Stimulated activated memory B cell treated with anti-CD40 and anti-IgM and Interleukin-4, amounts not matched to agents 10 μg/mL and 1 μg/mL and 100 μg/mL, for 72 hours (primary cell): ENCODE results near the gene TNFRSF25.
A peak's percentile ranks its signal among the peaks of the same experiment; 100 is the strongest.
"Not testable (repeated sequence)": the region's sequence is repeated elsewhere in the genome, so short reads cannot be mapped to it uniquely, and the experiment has no call there.

Source experiments
- ATAC-seq: fragments of 150-1000 bp; cut with Tn5 transposase; 2 replicates; pipeline ENCODE4 v1.10.0; 2021
- H3K27ac Mint-ChIP-seq: one replicate; pipeline ENCODE4 v1.8.0; 2022; ENCODE audit warnings: mild to moderate bottlenecking, mixed read lengths
- H3K27me3 Mint-ChIP-seq: one replicate; pipeline ENCODE4 v1.8.0; 2022; ENCODE audit warnings: mixed read lengths
- H3K36me3 Mint-ChIP-seq: one replicate; pipeline ENCODE4 v1.8.0; 2022; ENCODE audit warnings: mixed read lengths
- H3K4me1 Mint-ChIP-seq: one replicate; pipeline ENCODE4 v1.8.0; 2022; ENCODE audit warnings: mixed read lengths
- H3K4me3 Mint-ChIP-seq: one replicate; pipeline ENCODE4 v1.8.0; 2022; ENCODE audit warnings: mild to moderate bottlenecking, moderate library complexity, mixed read lengths
- H3K9me3 Mint-ChIP-seq: one replicate; pipeline ENCODE4 v1.8.0; 2022; ENCODE audit warnings: mixed read lengths

TNFRSF25 gene

DNA sequence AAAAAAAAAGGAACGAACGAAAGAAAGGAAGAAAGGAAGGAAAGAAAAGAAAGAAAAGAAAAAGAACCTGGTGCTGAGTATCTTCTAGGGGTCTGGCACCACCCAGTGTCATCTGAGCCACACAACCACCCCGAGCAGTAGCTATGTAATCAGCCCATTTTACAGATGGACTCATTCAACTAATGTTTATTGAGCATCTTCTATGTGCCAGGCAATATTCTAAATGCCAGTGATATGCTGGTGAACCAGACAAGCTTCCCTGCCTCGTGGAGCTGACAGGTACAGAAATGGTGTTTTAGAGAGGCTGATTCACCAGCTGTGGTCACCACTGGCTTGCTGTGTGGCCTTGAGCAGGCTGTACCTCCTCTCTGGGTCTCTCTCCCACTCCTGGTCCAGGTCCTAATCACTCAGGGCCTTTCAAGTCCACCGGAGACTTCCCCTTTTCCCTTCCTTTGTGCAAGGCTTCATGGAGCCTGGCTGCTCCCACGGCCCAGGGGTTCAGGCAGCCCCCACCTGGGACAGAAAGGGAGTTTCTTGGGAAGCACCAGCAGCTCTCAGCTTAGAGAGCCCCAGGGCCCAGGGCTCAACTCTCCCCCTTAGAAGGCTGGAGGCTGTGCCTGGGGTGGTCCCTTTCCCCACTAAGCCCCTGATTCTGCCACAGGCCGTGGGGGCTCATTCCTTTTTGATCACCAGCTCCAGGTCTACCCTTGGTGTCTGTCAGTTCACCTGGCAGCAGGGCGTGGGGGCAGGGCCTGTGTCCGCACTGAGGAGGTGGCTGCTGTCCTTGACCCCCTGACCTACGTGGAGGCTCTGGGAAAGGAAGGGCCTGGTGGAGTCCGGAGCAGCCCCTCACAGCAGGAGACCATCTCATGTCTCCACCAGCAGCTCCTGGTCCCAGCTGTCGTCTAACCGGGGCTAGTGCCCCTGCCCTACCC, 34.1 kb downstream of the TNFRSF25 start:
- not testable (repeated sequence) for H3K36me3 Mint-ChIP-seq, H3K4me1 Mint-ChIP-seq, H3K9me3 Mint-ChIP-seq, H3K4me3 Mint-ChIP-seq, H3K27ac Mint-ChIP-seq
- peak; percentile 2 for ATAC-seq
- peaks cover 87% of the 10 kb centered on the region for H3K27me3 Mint-ChIP-seq

DNA sequence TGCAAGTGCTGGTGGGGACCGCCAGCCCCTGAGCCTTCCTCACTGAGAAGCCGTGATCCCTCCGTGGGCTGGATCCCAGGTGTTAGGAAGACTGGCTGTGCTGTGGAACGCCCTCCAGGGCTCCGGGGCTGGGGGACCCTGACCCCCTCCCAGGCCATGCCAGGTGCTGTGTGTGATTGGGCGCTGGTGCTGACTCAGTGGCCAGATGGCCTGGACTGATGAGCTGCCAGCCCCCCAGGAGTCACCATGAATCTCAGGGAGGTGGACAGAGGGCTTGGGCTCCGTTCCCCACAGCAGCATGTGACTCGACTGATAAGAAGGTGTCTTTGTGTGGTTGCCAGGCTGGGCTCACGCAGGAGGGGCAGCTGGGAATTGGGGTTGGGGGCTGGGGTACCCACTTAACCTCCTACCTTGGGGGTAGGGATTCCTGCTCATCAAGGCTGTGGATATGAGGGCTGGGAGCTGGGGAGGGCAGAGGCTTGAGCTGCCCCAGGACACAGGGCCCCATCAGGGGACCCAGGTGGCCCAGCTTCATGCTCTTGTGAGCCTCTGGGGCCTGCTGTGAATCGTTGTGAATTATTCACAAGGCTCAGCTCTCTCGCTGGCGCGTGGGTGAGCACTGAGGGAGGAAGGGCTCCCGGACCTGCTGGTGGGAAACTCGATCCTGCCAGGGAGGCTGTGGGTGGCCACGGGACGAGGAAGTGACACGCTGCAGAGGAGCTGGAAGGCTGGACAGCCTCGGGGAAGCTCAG, 36.1 kb downstream of the TNFRSF25 start:
- not testable (repeated sequence) for H3K4me3 Mint-ChIP-seq, H3K4me1 Mint-ChIP-seq, H3K9me3 Mint-ChIP-seq, H3K36me3 Mint-ChIP-seq, ATAC-seq, H3K27ac Mint-ChIP-seq
- H3K27me3 Mint-ChIP-seq, result peaks cover 88% of the 10 kb centered on the region

DNA sequence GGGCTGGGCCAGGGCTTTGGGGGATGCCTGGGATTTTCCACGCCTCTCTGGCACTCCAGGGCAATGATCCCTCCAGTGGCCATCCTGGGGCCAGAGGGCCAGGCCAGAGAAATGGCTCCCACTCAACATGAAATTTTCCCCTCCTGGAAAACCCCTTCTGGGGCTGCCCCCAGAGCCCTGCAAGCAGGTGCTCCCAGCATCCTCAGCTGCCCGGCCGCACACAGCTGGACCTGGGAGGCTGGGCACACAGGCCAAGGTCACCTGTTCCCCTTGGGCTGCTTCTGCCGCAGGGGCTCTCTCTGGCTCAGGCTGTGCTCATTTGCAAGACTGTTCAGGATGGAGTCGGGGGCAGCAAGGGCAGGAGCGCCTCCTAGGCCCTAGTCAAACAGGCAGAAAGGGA, 37.5 kb downstream of the TNFRSF25 start:
- ATAC-seq, H3K36me3 Mint-ChIP-seq, H3K9me3 Mint-ChIP-seq, H3K4me3 Mint-ChIP-seq, H3K27ac Mint-ChIP-seq: not testable (repeated sequence)
- H3K27me3 Mint-ChIP-seq, result peaks cover 87% of the 10 kb centered on the region
- peaks cover 11% of the 10 kb centered on the region for H3K4me1 Mint-ChIP-seq

DNA sequence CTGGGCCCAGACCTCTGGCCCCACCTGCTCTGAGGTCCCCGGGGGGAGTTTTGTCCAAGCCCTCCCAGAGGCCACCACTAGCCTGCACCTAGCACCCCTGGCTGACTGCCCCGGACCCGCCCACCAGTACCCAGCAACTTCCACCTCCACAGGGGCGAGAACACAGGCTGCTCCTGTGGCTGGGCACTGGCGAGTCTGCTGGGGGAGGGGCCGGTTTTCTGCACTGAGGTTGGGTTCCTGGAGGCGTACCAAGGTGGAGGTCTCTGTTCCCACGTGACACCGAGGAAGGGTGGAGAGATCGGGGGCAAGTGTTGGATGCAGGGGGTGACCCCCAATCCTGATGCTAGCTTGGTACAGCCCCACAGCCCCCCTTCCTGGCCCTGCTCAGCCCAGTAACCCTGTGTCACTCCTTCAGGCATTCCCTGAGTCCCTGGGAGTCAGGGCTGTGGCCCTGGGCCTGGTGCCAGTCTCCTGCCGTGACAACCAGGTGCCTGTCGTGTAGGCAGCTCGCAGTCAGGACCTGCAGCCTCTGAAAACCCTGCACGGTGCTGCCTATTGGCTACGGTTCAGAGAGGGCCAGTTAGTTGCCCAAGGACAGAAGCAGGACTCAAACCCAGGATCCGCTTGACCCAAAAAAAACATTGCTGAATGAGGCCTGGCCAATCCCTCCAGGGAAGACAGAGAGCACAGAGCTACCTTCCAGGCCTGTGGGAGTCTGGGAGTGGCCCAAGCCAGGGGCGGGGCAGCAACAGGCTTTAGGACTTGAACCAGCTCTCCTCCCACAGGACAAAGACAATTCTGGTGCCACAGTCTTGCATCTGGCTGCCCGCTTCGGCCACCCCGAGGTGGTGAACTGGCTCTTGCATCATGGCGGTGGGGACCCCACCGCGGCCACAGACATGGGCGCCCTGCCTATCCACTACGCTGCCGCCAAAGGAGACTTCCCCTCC, 38.3 kb downstream of the TNFRSF25 start:
- Mint-ChIP-seq H3K4me1 (peaks cover 11% of the 10 kb centered on the region), H3K27ac (no peak overlapping the region), H3K27me3 (peaks cover 87% of the 10 kb centered on the region), H3K9me3 (no peaks in the 10 kb centered on the region), H3K4me3 (no peak overlapping the region), H3K36me3 (no peaks in the 10 kb centered on the region)
- ATAC-seq, result no peak

DNA sequence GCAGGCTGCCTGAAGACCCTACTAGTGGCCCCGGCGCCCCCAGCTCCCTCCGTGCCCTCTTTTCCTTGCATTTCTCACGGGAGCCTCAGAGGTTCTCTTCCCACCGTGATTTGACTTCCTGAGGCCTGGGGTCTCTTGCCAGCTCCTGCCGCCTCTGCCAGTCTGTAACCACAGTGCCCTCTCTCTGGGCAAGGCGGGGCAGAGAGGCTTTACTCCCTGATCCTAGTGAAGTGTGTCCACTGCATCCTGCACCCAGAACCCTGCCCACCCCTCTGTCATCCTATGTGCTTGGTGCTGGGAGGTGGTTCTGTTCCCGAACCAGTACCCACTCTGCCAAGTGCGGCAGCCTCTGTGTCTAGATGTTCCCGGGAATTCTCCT, 39.0 kb downstream of the TNFRSF25 start:
- peaks cover 88% of the 10 kb centered on the region for H3K27me3 Mint-ChIP-seq
- no peaks in the 10 kb centered on the region for H3K9me3 Mint-ChIP-seq
- no peak overlapping the region for H3K27ac Mint-ChIP-seq
- peaks cover 11% of the 10 kb centered on the region for H3K4me1 Mint-ChIP-seq
- no peak for ATAC-seq
- H3K36me3 Mint-ChIP-seq, result no peaks in the 10 kb centered on the region
- no peak overlapping the region for H3K4me3 Mint-ChIP-seq

DNA sequence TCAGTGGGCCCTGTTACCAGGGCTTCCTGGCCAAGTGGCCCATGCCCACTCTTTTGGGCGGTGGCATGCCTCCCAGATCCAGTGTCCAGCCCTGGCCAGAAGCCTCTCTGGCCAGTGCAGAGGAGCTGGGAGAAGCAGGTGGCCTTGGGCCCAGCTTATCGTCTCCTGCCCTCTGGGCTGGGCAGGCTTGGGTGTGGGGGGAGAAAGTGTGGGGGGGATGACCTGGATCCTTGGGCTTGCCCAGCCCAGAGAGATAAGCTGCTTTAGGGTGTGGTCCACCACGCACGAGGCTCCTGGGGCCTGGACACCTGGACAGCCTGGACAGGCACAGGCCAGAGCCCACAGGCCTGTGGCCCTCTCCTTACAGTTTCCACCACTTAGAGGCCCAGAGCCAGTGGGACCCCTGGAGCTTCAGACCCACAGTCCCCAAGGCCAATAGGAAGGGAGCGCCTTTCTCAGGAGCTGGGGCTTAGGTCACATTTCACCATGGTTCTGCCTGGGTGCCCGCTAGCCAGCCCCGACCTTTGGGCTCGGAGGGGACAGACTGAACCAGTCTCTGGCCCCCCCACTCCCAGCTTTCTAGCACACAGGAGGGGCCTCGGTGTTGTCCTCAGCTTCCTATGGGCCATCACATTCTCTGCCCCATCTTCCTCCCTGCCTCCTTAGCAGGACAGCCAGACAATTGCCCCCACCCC, 39.5 kb downstream of the TNFRSF25 start:
- H3K4me3 Mint-ChIP-seq, result no peak overlapping the region
- H3K9me3 Mint-ChIP-seq, result no peaks in the 10 kb centered on the region
- H3K4me1 Mint-ChIP-seq, result peaks cover 11% of the 10 kb centered on the region
- no peak for ATAC-seq
- H3K27me3 Mint-ChIP-seq, result peaks cover 92% of the 10 kb centered on the region
- no peaks in the 10 kb centered on the region for H3K36me3 Mint-ChIP-seq
- no peak overlapping the region for H3K27ac Mint-ChIP-seq

DNA sequence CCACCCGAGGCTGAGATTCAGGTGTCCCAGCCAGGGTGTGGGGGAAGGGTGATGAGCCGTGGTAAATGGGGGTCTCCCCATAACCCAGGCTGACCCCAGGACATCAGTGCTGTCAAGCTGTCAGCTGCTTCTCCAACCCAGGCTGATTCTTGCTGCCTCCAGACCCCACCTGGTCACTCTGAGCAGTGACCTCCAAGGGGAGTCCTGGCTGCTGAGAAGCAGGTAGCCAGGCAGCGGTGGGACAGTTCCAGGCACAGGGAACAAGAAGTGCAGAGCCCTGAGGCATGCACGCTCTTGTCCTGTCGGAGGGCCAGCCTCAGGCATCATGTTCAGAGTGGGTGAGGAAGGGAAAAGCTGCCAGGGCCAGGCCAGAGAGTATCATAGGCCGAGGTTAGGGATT, 40.3 kb downstream of the TNFRSF25 start:
- H3K4me1 Mint-ChIP-seq, result peaks cover 11% of the 10 kb centered on the region
- H3K27ac Mint-ChIP-seq, result no peak overlapping the region
- no peaks in the 10 kb centered on the region for H3K9me3 Mint-ChIP-seq
- peaks cover 92% of the 10 kb centered on the region for H3K27me3 Mint-ChIP-seq
- H3K4me3 Mint-ChIP-seq, result no peak overlapping the region
- ATAC-seq, result no peak
- H3K36me3 Mint-ChIP-seq, result no peaks in the 10 kb centered on the region

DNA sequence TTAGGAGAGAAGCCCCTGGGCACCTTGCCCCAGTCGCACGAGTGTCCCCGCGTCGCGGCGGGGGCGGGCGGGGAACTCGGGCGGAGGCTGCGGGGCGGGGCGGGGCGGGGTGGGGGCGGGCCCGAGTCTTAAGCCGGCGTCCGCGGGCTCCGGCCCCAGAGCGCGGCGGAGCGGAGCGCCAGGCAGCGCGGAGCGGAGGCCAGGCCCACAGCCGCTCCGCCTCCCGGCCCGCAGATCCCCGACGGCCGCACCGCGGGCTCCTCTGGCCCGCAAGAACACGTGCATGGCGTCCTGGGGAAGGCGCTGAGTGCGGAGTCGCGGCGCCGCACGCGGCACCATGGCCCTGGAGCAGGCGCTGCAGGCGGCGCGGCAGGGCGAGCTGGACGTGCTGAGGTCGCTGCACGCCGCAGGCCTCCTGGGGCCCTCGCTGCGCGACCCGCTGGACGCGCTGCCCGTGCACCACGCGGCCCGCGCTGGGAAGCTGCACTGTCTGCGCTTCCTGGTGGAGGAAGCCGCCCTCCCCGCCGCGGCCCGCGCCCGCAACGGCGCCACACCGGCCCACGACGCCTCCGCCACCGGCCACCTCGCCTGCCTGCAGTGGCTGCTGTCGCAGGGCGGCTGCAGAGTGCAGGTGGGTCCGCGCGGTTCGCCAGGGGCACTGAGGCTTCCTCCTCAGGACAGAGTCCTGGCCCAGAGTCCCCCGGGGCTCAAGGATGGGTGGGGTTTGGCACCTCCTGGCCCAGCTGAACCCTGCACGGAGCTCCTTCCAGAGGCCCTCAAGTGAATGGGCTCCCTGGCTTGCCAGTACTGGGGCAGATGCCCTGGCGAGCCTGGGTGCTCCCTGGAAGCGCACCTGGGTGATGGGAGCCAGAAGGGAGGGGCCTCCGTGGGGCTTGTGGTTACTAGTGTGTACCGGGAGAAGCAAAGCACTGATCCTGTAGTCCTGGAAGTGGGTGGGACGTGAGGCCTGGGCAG, 41.1 kb downstream of the TNFRSF25 start, which contains the start of gene ESPN:
TSS of gene ESPN (plus strand) at position 158 of the 975 bp plus-strand sequence. CDS start at position 338, 180 bp downstream.
- Mint-ChIP-seq H3K27ac (no peak within 1 kb of the TSS), H3K36me3 (no peaks in the 10 kb centered on the region), H3K27me3 (peaks cover 92% of the 10 kb centered on the region), H3K4me1 (peaks cover 11% of the 10 kb centered on the region), H3K4me3 (peak within 1 kb of the TSS; percentile 34), H3K9me3 (no peaks in the 10 kb centered on the region)
- no peak for ATAC-seq

DNA sequence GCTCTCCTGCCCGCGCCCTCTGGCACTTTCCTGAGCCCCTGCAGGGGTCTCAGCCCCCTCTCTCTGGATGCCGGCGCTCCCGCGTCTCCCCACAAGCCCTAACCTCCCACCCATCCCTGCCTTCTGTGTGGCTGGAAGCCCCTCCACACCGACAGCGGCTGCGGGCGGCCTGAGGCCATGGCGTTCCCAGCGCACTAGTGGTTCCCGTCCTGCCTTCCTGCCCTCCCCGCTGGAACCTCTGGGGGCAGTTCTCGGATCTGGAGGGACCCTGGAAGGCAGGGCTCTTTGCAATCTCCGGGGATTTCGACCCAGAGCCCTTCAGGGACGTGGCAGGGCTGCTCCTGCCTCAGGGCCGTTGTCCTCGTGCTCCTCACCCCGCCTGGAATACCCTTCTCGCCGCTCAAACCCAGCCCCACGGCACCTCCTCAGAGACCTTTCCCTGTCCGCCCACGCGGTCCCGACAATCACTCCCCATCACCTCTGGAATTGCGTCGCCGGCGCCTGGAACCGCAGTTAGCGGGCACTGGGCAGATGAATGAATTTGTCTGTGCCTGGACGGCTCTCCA, 41.9 kb downstream of the TNFRSF25 start:
- Mint-ChIP-seq H3K27ac (no peak overlapping the region), H3K9me3 (no peaks in the 10 kb centered on the region)
- no peak for ATAC-seq

DNA sequence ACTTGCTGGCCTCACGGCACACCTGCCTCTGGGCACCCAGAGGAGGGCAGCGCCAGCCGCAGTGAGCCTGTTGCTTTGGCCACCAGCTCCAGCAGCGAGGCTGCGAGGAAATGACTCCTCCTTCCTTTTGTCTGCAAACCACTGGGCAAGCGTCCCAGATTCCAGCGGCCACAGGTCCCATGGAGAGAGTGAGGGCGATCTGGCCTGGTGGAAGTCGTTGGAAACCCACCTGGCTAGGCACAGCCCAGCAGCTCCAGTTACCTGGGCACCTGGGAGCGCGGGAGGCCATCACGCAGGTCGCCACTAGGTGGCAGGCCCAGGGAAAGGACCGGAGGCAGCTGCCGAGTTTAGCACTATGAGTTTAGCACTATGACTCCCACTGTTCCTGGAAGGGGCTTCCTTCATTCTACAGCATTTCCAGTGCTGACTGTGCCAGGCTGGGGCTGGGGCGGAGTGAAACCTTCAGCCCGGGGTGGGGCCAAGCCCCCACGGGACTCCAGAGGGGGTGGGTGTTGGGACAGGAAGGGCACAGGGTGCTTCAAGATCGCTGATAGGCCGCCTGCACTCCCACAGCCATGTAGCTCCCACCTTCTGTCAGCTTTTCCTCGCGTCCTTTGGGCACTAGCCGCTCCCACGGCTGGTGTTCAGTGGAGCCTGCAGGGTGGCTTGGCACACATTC, 42.5 kb downstream of the TNFRSF25 start:
- H3K36me3 Mint-ChIP-seq, result no peaks in the 10 kb centered on the region
- H3K9me3 Mint-ChIP-seq, result no peaks in the 10 kb centered on the region
- no peak overlapping the region for H3K4me3 Mint-ChIP-seq
- no peak overlapping the region for H3K27ac Mint-ChIP-seq
- peak; percentile 64 for ATAC-seq
- peaks cover 84% of the 10 kb centered on the region for H3K27me3 Mint-ChIP-seq
- peaks cover 11% of the 10 kb centered on the region for H3K4me1 Mint-ChIP-seq

More for the DNA sequence above, 41.9 kb downstream of the TNFRSF25 start:
- peaks cover 89% of the 10 kb centered on the region for H3K27me3 Mint-ChIP-seq
- H3K36me3 Mint-ChIP-seq, result no peaks in the 10 kb centered on the region
- peak overlapping the region; percentile 34 for H3K4me3 Mint-ChIP-seq
- H3K4me1 Mint-ChIP-seq, result peaks cover 11% of the 10 kb centered on the region

DNA sequence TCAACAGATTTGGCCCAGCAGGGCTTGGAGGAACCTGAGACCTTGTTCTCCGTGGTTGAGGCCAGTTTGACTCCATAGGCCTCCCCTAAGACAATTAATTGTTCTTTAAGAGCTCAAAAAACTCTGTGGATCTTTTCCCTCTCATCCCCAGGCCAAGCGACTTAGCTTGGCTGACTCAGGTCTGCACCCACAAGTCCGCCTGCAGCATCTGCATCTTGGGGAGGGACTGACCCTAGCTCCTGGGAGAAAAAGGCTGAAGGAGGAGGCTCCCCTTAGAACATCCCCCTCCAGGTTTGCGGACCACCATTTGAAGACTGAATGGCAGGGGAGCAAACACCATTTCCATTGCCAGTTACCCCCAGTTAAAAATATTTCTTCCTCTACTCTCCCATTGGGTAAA, 44.7 kb downstream of the TNFRSF25 start:
- Mint-ChIP-seq H3K9me3 (no peaks in the 10 kb centered on the region), H3K4me3 (no peak overlapping the region), H3K27ac (no peak overlapping the region), H3K36me3 (no peaks in the 10 kb centered on the region), H3K27me3 (peaks cover 85% of the 10 kb centered on the region), H3K4me1 (peaks cover 11% of the 10 kb centered on the region)
- no peak for ATAC-seq

DNA sequence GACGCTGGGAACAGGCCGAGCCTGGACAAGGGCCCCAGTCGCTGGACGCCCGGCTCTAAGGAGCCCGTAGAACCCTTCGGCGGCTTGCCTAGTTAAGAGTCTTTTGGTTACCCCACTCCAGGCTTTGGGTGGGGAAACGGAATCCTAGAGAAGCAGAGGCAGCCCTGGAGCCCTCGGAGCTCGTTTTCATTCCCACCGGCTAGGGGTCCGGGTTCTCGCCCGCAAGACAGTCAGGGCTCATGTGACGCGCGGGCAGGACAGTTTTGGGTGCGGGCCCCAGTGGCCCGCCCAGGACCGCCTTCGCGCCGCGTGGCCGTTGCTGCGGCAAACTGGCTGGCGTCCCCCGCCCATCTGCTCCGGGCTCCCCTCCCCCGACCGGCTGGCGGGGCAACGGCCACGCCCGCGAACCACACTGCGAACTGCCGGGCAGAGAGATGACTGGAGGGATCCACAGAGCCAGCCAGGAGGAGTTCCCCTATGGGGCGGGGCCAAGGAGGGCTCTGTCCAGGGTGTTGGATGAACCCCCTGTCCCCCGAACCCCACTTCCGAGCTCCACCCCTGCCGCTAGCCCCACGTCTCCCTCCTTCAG, 45.4 kb downstream of the TNFRSF25 start:
- H3K36me3 Mint-ChIP-seq, result no peaks in the 10 kb centered on the region
- no peak overlapping the region for H3K4me3 Mint-ChIP-seq
- no peak overlapping the region for H3K27ac Mint-ChIP-seq
- ATAC-seq, result no peak
- H3K4me1 Mint-ChIP-seq, result peaks cover 11% of the 10 kb centered on the region
- H3K9me3 Mint-ChIP-seq, result no peaks in the 10 kb centered on the region
- peaks cover 86% of the 10 kb centered on the region for H3K27me3 Mint-ChIP-seq
